ENCODE measurements around the gene MAP4K5. TPM values are rescaled to one million over a fixed set of nuclear protein-coding genes. Genes with fewer than 3 reads are reported as not detected.
A peak's percentile ranks its signal among the peaks of the same experiment; 100 is the strongest.

The MAP4K5 gene
- polyA plus RNA-seq, 1 donor (not counting 4 experiments of a cell fraction or from before 2014, with no cell fraction given): 25.8 TPM

- no peaks in the 10 kb centered on the region for H3K4me1 ChIP-seq (ENCODE audit: control insufficient read depth, extremely low read depth, insufficient read depth, low read length)
- no peaks in the 10 kb centered on the region for H3K9me3 ChIP-seq (ENCODE audit: control insufficient read depth, low read depth, low read length)
- DNase-seq (ENCODE audit: low read depth, low spot score): no peak
- no peak overlapping the region for H3K9ac ChIP-seq (ENCODE audit: control insufficient read depth, extremely low read depth, insufficient read depth, low read length)
- H3K27ac ChIP-seq (ENCODE audit: control insufficient read depth, insufficient read depth, low read length): no peak overlapping the region
- no peaks in the 10 kb centered on the region for H3K79me2 ChIP-seq (ENCODE audit: control insufficient read depth, insufficient read depth, low read length)
- TF ChIP-seq EZH2 (IDR thresholded peaks at IDR 0.05; ENCODE audit: low read length): no peak
- TF ChIP-seq CTCF (optimal IDR thresholded peaks at IDR 0.05 in 1 of 3, IDR thresholded peaks at IDR 0.05 in 1 of 3, conservative IDR thresholded peaks at IDR 0.05 in 1 of 3; ENCODE audit: extremely low read depth in 1 of 3, insufficient read depth in 2 of 3, low read length in 3 of 3): no peak
- no peak overlapping the region for H3K4me3 ChIP-seq (ENCODE audit: control insufficient read depth in 2 of 3, extremely low read depth in 1 of 3, insufficient read depth in 2 of 3, low read depth in 1 of 3, low read length in 3 of 3)
- dilution Hi-C loops (cut with MboI; ENCODE audit: extremely low pct_ligation_motif_present, low sequenced_read_pairs): no loop called here
- H3K27me3 ChIP-seq (ENCODE audit: control insufficient read depth, extremely low read depth, insufficient read depth, low read length): no peaks in the 10 kb centered on the region
- peak; percentile 13 for FAIRE-seq
- no peak overlapping the region for H2AFZ ChIP-seq (ENCODE audit: control insufficient read depth, low read length)
- H3K36me3 ChIP-seq (ENCODE audit: control insufficient read depth in 2 of 2, extremely low read depth in 1 of 2, insufficient read depth in 2 of 2, low read length in 2 of 2): no peaks in the 10 kb centered on the region
- H4K20me1 ChIP-seq (ENCODE audit: control insufficient read depth, extremely low read depth, insufficient read depth, low read length): no peaks in the 10 kb centered on the region
- no peak overlapping the region for H3K4me2 ChIP-seq (ENCODE audit: control insufficient read depth, extremely low read depth, insufficient read depth, low read depth, low read length)
- no peaks in the 10 kb centered on the region for H3K9me1 ChIP-seq (ENCODE audit: control insufficient read depth, extremely low read depth, insufficient read depth, low read length)
Observed at GRCh38 chr14:50545618-50546017, 13.2 kb upstream of the MAP4K5 start.

GRCh38 chr14:50544911-50545310 lies 12.5 kb upstream of the MAP4K5 start:
- no peaks in the 10 kb centered on the region for H3K4me1 ChIP-seq (ENCODE audit: control insufficient read depth, extremely low read depth, insufficient read depth, low read length)
- no peak overlapping the region for H3K4me2 ChIP-seq (ENCODE audit: control insufficient read depth, extremely low read depth, insufficient read depth, low read depth, low read length)
- DNase-seq (ENCODE audit: low read depth, low spot score) (no peak), FAIRE-seq (no peak)
- no peak overlapping the region for H3K4me3 ChIP-seq (ENCODE audit: control insufficient read depth in 2 of 3, extremely low read depth in 1 of 3, insufficient read depth in 2 of 3, low read depth in 1 of 3, low read length in 3 of 3)
- H3K79me2 ChIP-seq (ENCODE audit: control insufficient read depth, insufficient read depth, low read length): no peaks in the 10 kb centered on the region
- no peak for TF ChIP-seq CTCF (optimal IDR thresholded peaks at IDR 0.05 in 1 of 3, IDR thresholded peaks at IDR 0.05 in 1 of 3, conservative IDR thresholded peaks at IDR 0.05 in 1 of 3; ENCODE audit: extremely low read depth in 1 of 3, insufficient read depth in 2 of 3, low read length in 3 of 3)
- no peak overlapping the region for H3K9ac ChIP-seq (ENCODE audit: control insufficient read depth, extremely low read depth, insufficient read depth, low read length)
- no peaks in the 10 kb centered on the region for H3K9me1 ChIP-seq (ENCODE audit: control insufficient read depth, extremely low read depth, insufficient read depth, low read length)
- no peaks in the 10 kb centered on the region for H3K36me3 ChIP-seq (ENCODE audit: control insufficient read depth in 2 of 2, extremely low read depth in 1 of 2, insufficient read depth in 2 of 2, low read length in 2 of 2)
- H3K9me3 ChIP-seq (ENCODE audit: control insufficient read depth, low read depth, low read length): no peaks in the 10 kb centered on the region
- dilution Hi-C loops (cut with MboI; ENCODE audit: extremely low pct_ligation_motif_present, low sequenced_read_pairs): no loop called here
- no peak overlapping the region for H2AFZ ChIP-seq (ENCODE audit: control insufficient read depth, low read length)
- H3K27me3 ChIP-seq (ENCODE audit: control insufficient read depth, extremely low read depth, insufficient read depth, low read length): no peaks in the 10 kb centered on the region
- H3K27ac ChIP-seq (ENCODE audit: control insufficient read depth, insufficient read depth, low read length): no peak overlapping the region
- H4K20me1 ChIP-seq (ENCODE audit: control insufficient read depth, extremely low read depth, insufficient read depth, low read length): no peaks in the 10 kb centered on the region

All from keratinocyte (primary cell).